SK-N-SH (cell line): ENCODE results near the gene ALDH1L1.

Experiments used
- EZH2phosphoT487 ChIP-seq: fragments of 200-600 bp; sonication (generic); IDR thresholded peaks from 2 replicates; pipeline ENCODE4 v1.6.1; 2017; ENCODE audit warnings: low read depth, mixed run types, mild to moderate bottlenecking, antibody characterized with exemption, moderate library complexity, borderline replicate concordance
- GABPA ChIP-seq: IDR thresholded peaks from 2 replicates; pipeline ENCODE4 v1.4.0; 2012; ENCODE audit warnings: low read depth, mild to moderate bottlenecking
- MEF2A ChIP-seq: IDR thresholded peaks from 2 replicates; pipeline ENCODE4 v1.4.0; 2012; ENCODE audit warnings: low read depth, borderline replicate concordance
- POLR2AphosphoS5 ChIP-seq: IDR thresholded peaks from 2 replicates; pipeline ENCODE4 v1.6.1; 2012; ENCODE audit warnings: low read depth, low read length
- TAF1 ChIP-seq: IDR thresholded peaks from 2 replicates; pipeline ENCODE4 v1.6.1; 2012; ENCODE audit warnings: low read depth, mild to moderate bottlenecking, low read length, moderate library complexity, borderline replicate concordance
- TEAD4 ChIP-seq: IDR thresholded peaks from 2 replicates; pipeline ENCODE4 v1.4.0; 2012; ENCODE audit warnings: mild to moderate bottlenecking, borderline replicate concordance; ENCODE audit not compliant: insufficient read depth
- TF ChIP-seq, protein P1 (sequence below): fragments of 200-600 bp; sonication (generic); IDR thresholded peaks from 2 replicates; pipeline ENCODE4 v1.6.1; 2017; ENCODE audit warnings: antibody characterized with exemption, mild to moderate bottlenecking, moderate library complexity
- TF ChIP-seq, protein P2 (sequence below): fragments of 150-350 bp; IDR thresholded peaks from 2 replicates; pipeline ENCODE4 v1.6.1; 2017; ENCODE audit warnings: antibody characterized with exemption, low read length, low read depth, borderline replicate concordance
- TF ChIP-seq, protein P3 (sequence below): IDR thresholded peaks from 2 replicates; pipeline ENCODE4 v1.4.0; 2012; ENCODE audit warnings: low read depth

DNA sequence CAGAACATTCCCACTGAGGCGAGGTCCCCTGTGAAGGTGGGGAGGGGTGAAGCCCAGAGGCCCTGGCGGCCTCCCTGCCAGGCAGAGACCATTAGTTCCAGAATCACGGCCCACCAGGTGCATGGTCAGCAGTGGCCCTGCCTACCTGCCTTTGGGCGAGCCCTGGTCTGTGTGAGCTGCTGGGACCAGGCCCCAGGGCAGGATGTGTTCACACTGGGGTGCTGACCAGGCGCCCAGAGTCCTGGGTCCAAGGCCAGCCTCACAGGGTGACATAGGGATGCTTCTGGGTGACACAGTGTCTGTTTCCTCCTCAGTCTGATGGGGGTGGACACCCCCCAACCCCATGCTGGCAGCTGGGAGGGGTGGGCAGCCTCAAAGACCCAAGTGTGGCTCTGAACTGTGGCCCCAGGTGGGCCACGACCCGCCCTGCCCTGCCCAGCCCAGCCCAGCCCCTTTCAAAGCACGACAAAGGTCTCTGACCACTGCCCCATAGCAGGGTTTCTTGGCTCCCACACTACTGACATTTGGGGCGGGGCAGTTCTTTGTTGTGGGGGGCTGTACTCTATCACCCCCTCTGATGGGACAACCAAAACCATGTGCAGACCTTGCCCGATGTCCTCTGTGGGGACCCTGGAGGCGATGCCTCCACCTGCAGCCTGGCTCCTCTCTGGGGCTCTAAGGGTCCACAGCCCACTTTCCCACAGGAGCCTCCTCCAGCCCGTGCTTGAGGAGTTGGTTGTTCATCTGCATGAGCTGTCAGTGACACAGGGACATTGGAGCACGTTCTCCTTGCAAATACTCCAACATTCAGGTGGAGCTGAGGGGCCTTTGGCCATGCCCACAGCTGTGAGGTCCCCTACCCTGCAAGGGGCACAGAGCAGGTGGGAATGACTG, 51.6 kb downstream of the ALDH1L1 start:
- TF ChIP-seq EZH2phosphoT487 (no peak), MEF2A (no peak), GABPA (no peak), TEAD4 (no peak), TAF1 (no peak), POLR2AphosphoS5 (no peak)
- TF ChIP-seq, protein P1, sequence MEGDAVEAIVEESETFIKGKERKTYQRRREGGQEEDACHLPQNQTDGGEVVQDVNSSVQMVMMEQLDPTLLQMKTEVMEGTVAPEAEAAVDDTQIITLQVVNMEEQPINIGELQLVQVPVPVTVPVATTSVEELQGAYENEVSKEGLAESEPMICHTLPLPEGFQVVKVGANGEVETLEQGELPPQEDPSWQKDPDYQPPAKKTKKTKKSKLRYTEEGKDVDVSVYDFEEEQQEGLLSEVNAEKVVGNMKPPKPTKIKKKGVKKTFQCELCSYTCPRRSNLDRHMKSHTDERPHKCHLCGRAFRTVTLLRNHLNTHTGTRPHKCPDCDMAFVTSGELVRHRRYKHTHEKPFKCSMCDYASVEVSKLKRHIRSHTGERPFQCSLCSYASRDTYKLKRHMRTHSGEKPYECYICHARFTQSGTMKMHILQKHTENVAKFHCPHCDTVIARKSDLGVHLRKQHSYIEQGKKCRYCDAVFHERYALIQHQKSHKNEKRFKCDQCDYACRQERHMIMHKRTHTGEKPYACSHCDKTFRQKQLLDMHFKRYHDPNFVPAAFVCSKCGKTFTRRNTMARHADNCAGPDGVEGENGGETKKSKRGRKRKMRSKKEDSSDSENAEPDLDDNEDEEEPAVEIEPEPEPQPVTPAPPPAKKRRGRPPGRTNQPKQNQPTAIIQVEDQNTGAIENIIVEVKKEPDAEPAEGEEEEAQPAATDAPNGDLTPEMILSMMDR, result no peak
- TF ChIP-seq, protein P2, sequence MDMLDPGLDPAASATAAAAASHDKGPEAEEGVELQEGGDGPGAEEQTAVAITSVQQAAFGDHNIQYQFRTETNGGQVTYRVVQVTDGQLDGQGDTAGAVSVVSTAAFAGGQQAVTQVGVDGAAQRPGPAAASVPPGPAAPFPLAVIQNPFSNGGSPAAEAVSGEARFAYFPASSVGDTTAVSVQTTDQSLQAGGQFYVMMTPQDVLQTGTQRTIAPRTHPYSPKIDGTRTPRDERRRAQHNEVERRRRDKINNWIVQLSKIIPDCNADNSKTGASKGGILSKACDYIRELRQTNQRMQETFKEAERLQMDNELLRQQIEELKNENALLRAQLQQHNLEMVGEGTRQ, result no peak
- TF ChIP-seq, protein P3, sequence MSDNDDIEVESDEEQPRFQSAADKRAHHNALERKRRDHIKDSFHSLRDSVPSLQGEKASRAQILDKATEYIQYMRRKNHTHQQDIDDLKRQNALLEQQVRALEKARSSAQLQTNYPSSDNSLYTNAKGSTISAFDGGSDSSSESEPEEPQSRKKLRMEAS, result no peak
